Measurements from ENCODE around the gene LIFR.

Gene LIFR

DNA sequence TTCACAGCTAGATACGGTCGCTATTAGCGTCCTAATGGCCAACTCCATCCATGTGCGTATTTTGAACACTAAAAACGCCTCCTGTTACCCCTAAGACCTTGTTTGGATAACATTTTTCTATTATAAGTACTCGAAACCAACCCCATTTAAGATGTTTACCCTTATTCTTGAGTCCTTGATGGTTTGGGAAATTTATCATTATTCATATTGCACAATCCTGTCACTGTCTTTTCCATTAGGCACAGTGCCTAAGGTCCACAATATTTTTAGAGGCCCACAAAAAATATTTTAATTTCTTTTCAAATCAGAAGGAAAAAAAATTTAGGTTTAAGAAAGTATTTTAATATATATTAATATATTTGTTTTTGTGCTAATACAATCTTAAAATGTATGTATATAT is 1.3 kb upstream of the LIFR start:
- no peaks in the 10 kb centered on the region for H3K9me3 ChIP-seq (ENCODE audit: control insufficient read depth, insufficient read depth, low read depth, low read length)
- CTCF ChIA-PET, result interaction anchor here (0.6 to 1.0 kb wide), 2 partner anchors 27 to 116 kb away, joined by 3 to 5 read pairs; no protein-coding TSS in a partner anchor

GRCh38 chr5:38557308-38557710 is 863 bp upstream of the LIFR start:
- H3K4me3 ChIP-seq (ENCODE audit: low read depth, low read length), result peak overlapping the region; percentile 49
- H3K36me3 ChIP-seq (ENCODE audit: control insufficient read depth in 2 of 2, insufficient read depth in 1 of 2, low read length in 2 of 2), result no peaks in the 10 kb centered on the region
- CTCF ChIA-PET, result interaction anchor here (0.6 to 1.0 kb wide), 2 partner anchors 28 to 116 kb away, joined by 3 to 5 read pairs; no protein-coding TSS in a partner anchor
- TF ChIP-seq PRDM1 (tag by site-specific recombination; IDR thresholded peaks at IDR 0.05), result peak; percentile 63
- TF ChIP-seq ZNF335 (tag by site-specific recombination; conservative IDR thresholded peaks at IDR 0.05), result peak; percentile 91
- no peak for TF ChIP-seq ZNF776 (tag by site-specific recombination; IDR thresholded peaks at IDR 0.05; ENCODE audit: borderline replicate concordance)
- peak overlapping the region; percentile 99 for H3K27ac ChIP-seq (ENCODE audit: extremely low read depth, low read depth, low read length)
- POLR2A ChIA-PET, result interaction anchor here (1.0 to 1.3 kb wide), 3 partner anchors 9 to 119 kb away, joined by 3 read pairs; no protein-coding TSS in a partner anchor
- peaks cover 24% of the 10 kb centered on the region for H3K4me1 ChIP-seq (ENCODE audit: control insufficient read depth, insufficient read depth, low read length)
- H3K9me3 ChIP-seq (ENCODE audit: control insufficient read depth, insufficient read depth, low read depth, low read length), result no peaks in the 10 kb centered on the region

More for the DNA sequence above, 1.3 kb upstream of the LIFR start:
- peak; percentile 40; the same call in 1 of the 2 replicates for TF ChIP-seq ZNF692 (tag by site-specific recombination; IDR thresholded peaks at IDR 0.05)
- TF ChIP-seq ZNF155 (tag by site-specific recombination; IDR thresholded peaks at IDR 0.05), result no peak
- POLR2A ChIA-PET, result interaction anchor here (1.0 to 1.3 kb wide), 3 partner anchors 10 to 118 kb away, joined by 3 read pairs; no protein-coding TSS in a partner anchor
- H3K27ac ChIP-seq (ENCODE audit: extremely low read depth, low read depth, low read length), result no peak overlapping the region; the same call in 1 of the 2 replicates
- peak overlapping the region; percentile 49; the same call in 1 of the 2 replicates for H3K4me3 ChIP-seq (ENCODE audit: low read depth, low read length)
- peaks cover 22% of the 10 kb centered on the region for H3K4me1 ChIP-seq (ENCODE audit: control insufficient read depth, insufficient read depth, low read length)
- no peaks in the 10 kb centered on the region for H3K36me3 ChIP-seq (ENCODE audit: control insufficient read depth in 2 of 2, insufficient read depth in 1 of 2, low read length in 2 of 2)

- Histone ChIP-seq H3K9me3 (ENCODE audit: control insufficient read depth, insufficient read depth, low read depth, low read length) (no peaks in the 10 kb centered on the region), H3K4me1 (ENCODE audit: control insufficient read depth, insufficient read depth, low read length) (peaks cover 24% of the 10 kb centered on the region), H3K4me3 (ENCODE audit: low read depth, low read length) (peak overlapping the region; percentile 91), H3K27ac (ENCODE audit: extremely low read depth, low read depth, low read length) (peak overlapping the region; percentile 72; the same call in 1 of the 2 replicates), H3K36me3 (ENCODE audit: control insufficient read depth in 2 of 2, insufficient read depth in 1 of 2, low read length in 2 of 2) (no peaks in the 10 kb centered on the region)
- ChIA-PET CTCF (interaction anchor here (1.1 to 5.2 kb wide), 5 partner anchors 10 to 252 kb away, joined by 3 to 44 read pairs (median 7); no protein-coding TSS in a partner anchor), POLR2A (no interaction called here)
- TF ChIP-seq ZNF777 (tag by site-specific recombination; IDR thresholded peaks at IDR 0.05; ENCODE audit: borderline replicate concordance) (no peak), KLF1 (tag by site-specific recombination; IDR thresholded peaks at IDR 0.05) (0 out of 2 replicates have a peak, but pooled peaks have one; percentile 11), GLIS1 (tag by site-specific recombination; IDR thresholded peaks at IDR 0.05) (0 out of 2 replicates have a peak, but pooled peaks have one; percentile 40), ZNF660 (tag by site-specific recombination; IDR thresholded peaks at IDR 0.05) (0 out of 2 replicates have a peak, but pooled peaks have one; percentile 9), ZNF76 (tag by site-specific recombination; IDR thresholded peaks at IDR 0.05; ENCODE audit: borderline replicate concordance, low read depth) (peak; percentile 1; the same call in 1 of the 2 replicates), ZFHX2 (tag by site-specific recombination; conservative IDR thresholded peaks at IDR 0.05) (peak; percentile 73), KLF9 (tag by site-specific recombination; IDR thresholded peaks at IDR 0.05; ENCODE audit: low read depth) (peak; percentile 25; the same call in 1 of the 2 replicates), ZBTB10 (tag by site-specific recombination; IDR thresholded peaks at IDR 0.05) (0 out of 2 replicates have a peak, but pooled peaks have one; percentile 25), ZNF677 (tag by site-specific recombination; IDR thresholded peaks at IDR 0.05) (0 out of 2 replicates have a peak, but pooled peaks have one; percentile 56), ZNF248 (tag by site-specific recombination; IDR thresholded peaks at IDR 0.05) (no peak), ZNF571 (tag by site-specific recombination; IDR thresholded peaks at IDR 0.05) (no peak), ZNF112 (tag by site-specific recombination; IDR thresholded peaks at IDR 0.05) (no peak), ZNF707 (tag by site-specific recombination; IDR thresholded peaks at IDR 0.05) (no peak), ZNF140 (tag by site-specific recombination; IDR thresholded peaks at IDR 0.05) (no peak), ZSCAN30 (tag by site-specific recombination; IDR thresholded peaks at IDR 0.05) (0 out of 2 replicates have a peak, but pooled peaks have one; percentile 19), GLIS2 (tag by site-specific recombination; IDR thresholded peaks at IDR 0.05) (peak; percentile 73), BCL11B (tag by site-specific recombination; IDR thresholded peaks at IDR 0.05; ENCODE audit: low read depth) (0 out of 2 replicates have a peak, but pooled peaks have one; percentile 36)
- TF ChIP-seq, protein P1, sequence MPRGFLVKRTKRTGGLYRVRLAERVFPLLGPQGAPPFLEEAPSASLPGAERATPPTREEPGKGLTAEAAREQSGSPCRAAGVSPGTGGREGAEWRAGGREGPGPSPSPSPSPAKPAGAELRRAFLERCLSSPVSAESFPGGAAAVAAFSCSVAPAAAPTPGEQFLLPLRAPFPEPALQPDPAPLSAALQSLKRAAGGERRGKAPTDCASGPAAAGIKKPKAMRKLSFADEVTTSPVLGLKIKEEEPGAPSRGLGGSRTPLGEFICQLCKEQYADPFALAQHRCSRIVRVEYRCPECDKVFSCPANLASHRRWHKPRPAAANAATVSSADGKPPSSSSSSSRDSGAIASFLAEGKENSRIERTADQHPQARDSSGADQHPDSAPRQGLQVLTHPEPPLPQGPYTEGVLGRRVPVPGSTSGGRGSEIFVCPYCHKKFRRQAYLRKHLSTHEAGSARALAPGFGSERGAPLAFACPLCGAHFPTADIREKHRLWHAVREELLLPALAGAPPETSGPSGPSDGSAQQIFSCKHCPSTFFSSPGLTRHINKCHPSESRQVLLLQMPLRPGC (tag by site-specific recombination; IDR thresholded peaks at IDR 0.05), result no peak
- TF ChIP-seq, protein P2, sequence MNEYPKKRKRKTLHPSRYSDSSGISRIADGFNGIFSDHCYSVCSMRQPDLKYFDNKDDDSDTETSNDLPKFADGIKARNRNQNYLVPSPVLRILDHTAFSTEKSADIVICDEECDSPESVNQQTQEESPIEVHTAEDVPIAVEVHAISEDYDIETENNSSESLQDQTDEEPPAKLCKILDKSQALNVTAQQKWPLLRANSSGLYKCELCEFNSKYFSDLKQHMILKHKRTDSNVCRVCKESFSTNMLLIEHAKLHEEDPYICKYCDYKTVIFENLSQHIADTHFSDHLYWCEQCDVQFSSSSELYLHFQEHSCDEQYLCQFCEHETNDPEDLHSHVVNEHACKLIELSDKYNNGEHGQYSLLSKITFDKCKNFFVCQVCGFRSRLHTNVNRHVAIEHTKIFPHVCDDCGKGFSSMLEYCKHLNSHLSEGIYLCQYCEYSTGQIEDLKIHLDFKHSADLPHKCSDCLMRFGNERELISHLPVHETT (tag by site-specific recombination; IDR thresholded peaks at IDR 0.05), result no peak
Observed at GRCh38 chr5:38556088-38556598, 303 bp downstream of the LIFR start.
